GM12891 (cell line): ENCODE measurements around the gene GSTP1.

ENCODE experiments used
- PAX5 ChIP-seq: IDR thresholded peaks from 2 replicates; pipeline ENCODE4 v1.6.1; 2011; ENCODE audit warnings: low read length, moderate library complexity, mild to moderate bottlenecking; ENCODE audit not compliant: insufficient read depth, severe bottlenecking
- POLR2A ChIP-seq: IDR thresholded peaks from 2 replicates; pipeline ENCODE4 v1.6.1; 2011; ENCODE audit warnings: low read depth, low read length, control low read depth
- TAF1 ChIP-seq: IDR thresholded peaks from 2 replicates; pipeline ENCODE4 v1.6.1; 2011; ENCODE audit warnings: low read depth, low read length, control low read depth

DNA sequence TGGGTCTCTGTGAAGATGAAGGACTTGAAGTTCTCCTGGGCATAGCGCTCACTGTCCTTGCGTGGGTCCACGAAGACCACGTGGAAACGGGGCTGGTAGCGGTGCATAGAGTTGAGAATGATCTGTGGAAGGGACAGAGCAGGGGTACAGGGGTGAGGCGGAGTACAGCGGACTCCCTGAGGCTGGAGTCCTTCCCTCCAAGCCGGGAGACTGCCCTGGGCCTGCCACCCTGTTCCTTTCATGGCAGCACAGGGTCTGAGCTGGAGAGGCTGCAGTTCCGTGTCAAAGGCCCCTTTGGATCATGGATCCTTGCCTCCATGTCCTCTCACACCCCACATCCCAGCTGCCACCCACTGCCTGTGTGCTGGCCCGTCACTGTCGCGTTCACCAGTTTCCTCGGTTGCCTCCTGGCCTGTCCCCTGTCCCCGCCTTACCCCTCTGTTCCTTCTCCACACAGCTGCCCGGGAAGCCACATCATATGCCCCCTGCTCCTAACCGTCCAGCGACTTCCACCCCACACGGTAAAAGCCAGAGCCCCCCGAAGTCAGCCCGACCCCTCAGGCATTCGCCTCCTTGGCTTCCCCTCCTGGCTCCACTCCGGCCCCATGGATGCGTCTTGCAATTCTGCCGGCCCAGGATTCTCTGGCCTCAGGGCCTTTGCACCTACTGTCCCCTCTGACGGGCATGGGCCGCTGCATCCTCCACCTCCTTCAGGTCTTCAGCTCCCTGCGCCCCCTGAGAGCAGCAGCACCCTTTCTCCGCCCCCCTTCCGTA, 49.6 kb downstream of the GSTP1 start:
- TF ChIP-seq POLR2A (no peak), PAX5 (no peak), TAF1 (no peak)
